KMS-11 (cell line): Measurements from ENCODE around the gene KCNH8.

Experiments used
- H2AFZ ChIP-seq: fragments of 200-600 bp; sonication (generic); 2 replicates; pipeline ENCODE4 v1.6.1; 2016; ENCODE audit warnings: antibody characterized with exemption, mixed run types, low read depth
- H3K27ac ChIP-seq: fragments of 200-600 bp; sonication (generic); 2 replicates; pipeline ENCODE4 v1.6.1; 2016; ENCODE audit warnings: mild to moderate bottlenecking, mixed run types
- H3K27me3 ChIP-seq: fragments of 200-600 bp; sonication (generic); 2 replicates; pipeline ENCODE4 v1.6.1; 2017; ENCODE audit warnings: mild to moderate bottlenecking, low read depth, mixed run types, moderate library complexity; ENCODE audit not compliant: insufficient read depth
- H3K36me3 ChIP-seq: fragments of 200-600 bp; sonication (generic); 2 replicates; pipeline ENCODE4 v1.6.1; 2017; ENCODE audit warnings: mild to moderate bottlenecking, mixed run types; ENCODE audit not compliant: insufficient read depth
- H3K4me1 ChIP-seq: fragments of 200-600 bp; sonication (generic); 2 replicates; pipeline ENCODE4 v1.6.1; 2016; ENCODE audit warnings: mild to moderate bottlenecking, low read depth, mixed run types; ENCODE audit not compliant: poor library complexity, severe bottlenecking
- H3K4me2 ChIP-seq: fragments of 200-600 bp; sonication (generic); 2 replicates; pipeline ENCODE4 v1.7.0; 2016; ENCODE audit warnings: mild to moderate bottlenecking, mixed run types
- H3K4me3 ChIP-seq: fragments of 200-600 bp; sonication (generic); IDR thresholded peaks from 2 replicates; pipeline ENCODE4 v1.6.1; 2017; ENCODE audit warnings: low read depth, low read length, mixed read lengths; ENCODE audit not compliant: insufficient read depth
- H3K79me2 ChIP-seq: fragments of 200-600 bp; sonication (generic); 2 replicates; pipeline ENCODE4 v1.6.1; 2016; ENCODE audit warnings: low read depth, mixed run types; ENCODE audit not compliant: insufficient read depth
- H3K9ac ChIP-seq: fragments of 200-600 bp; sonication (generic); 2 replicates; pipeline ENCODE4 v1.6.1; 2016; ENCODE audit warnings: mild to moderate bottlenecking, mixed run types
- H4K20me1 ChIP-seq: fragments of 200-600 bp; sonication (generic); 2 replicates; pipeline ENCODE4 v1.6.1; 2016; ENCODE audit warnings: mild to moderate bottlenecking, mixed run types; ENCODE audit not compliant: insufficient read depth
- TF ChIP-seq, protein P1 (sequence below): fragments of 200-600 bp; sonication (generic); conservative IDR thresholded peaks from 2 replicates; pipeline ENCODE4 v1.6.1; 2017; ENCODE audit warnings: low read depth, mild to moderate bottlenecking, antibody characterized with exemption, low read length, moderate library complexity, mixed read lengths

The KCNH8 gene

DNA sequence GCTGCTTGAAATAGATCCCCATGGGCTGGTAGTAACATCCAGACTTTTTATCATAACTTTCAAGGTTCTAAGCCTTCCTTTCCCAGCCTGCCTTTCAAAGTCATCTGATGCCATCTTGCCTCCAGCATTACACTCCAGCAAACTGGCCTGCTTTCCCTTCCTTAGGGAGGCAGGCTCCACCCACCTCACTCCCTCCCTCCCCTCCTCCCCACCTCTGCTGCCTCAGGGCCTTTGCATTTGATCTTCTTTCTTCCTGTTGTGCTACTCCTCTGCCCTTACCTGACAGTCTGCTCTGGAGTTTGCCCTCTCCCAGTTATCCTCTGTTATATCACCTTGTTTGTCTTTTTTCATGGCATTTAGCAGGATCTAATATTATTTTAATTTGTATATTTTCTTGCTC, 319.5 kb downstream of the KCNH8 start:
- no peak overlapping the region for H3K27ac ChIP-seq
- H3K9ac ChIP-seq: no peak overlapping the region
- TF ChIP-seq, protein P1, sequence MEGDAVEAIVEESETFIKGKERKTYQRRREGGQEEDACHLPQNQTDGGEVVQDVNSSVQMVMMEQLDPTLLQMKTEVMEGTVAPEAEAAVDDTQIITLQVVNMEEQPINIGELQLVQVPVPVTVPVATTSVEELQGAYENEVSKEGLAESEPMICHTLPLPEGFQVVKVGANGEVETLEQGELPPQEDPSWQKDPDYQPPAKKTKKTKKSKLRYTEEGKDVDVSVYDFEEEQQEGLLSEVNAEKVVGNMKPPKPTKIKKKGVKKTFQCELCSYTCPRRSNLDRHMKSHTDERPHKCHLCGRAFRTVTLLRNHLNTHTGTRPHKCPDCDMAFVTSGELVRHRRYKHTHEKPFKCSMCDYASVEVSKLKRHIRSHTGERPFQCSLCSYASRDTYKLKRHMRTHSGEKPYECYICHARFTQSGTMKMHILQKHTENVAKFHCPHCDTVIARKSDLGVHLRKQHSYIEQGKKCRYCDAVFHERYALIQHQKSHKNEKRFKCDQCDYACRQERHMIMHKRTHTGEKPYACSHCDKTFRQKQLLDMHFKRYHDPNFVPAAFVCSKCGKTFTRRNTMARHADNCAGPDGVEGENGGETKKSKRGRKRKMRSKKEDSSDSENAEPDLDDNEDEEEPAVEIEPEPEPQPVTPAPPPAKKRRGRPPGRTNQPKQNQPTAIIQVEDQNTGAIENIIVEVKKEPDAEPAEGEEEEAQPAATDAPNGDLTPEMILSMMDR: no peak
- no peak overlapping the region for H3K4me3 ChIP-seq
- H3K36me3 ChIP-seq: no peaks in the 10 kb centered on the region
- no peaks in the 10 kb centered on the region for H4K20me1 ChIP-seq
- H3K4me1 ChIP-seq: no peaks in the 10 kb centered on the region
- H3K4me2 ChIP-seq: no peak overlapping the region
- H2AFZ ChIP-seq: no peak overlapping the region
- H3K27me3 ChIP-seq: no peaks in the 10 kb centered on the region
- no peaks in the 10 kb centered on the region for H3K79me2 ChIP-seq

DNA sequence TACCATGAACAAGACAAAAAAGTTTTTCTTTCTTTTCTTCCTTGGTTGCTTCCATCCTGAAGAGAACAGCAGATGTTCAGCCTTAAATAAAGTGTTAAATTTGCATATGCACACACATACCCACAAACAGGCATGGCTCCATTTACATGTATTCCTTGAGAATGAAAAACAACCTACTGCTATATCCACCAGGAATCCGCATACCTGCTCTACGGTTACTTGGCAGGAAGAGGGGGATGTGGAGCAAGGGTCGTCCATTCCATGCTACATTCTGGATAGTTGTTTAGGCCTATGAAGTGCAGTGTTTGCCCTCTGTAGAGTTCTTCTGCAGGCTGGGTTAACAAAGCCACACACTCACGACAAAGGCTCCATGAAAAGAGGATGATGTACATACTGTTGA, 322.8 kb downstream of the KCNH8 start:
- H3K36me3 ChIP-seq: no peaks in the 10 kb centered on the region
- no peaks in the 10 kb centered on the region for H4K20me1 ChIP-seq
- no peak overlapping the region for H3K27ac ChIP-seq
- TF ChIP-seq, protein P1: no peak
- no peak overlapping the region for H3K4me3 ChIP-seq
- H3K79me2 ChIP-seq: no peaks in the 10 kb centered on the region
- no peaks in the 10 kb centered on the region for H3K4me1 ChIP-seq
- no peak overlapping the region for H2AFZ ChIP-seq
- no peaks in the 10 kb centered on the region for H3K27me3 ChIP-seq
- H3K4me2 ChIP-seq: no peak overlapping the region
- no peak overlapping the region for H3K9ac ChIP-seq

DNA sequence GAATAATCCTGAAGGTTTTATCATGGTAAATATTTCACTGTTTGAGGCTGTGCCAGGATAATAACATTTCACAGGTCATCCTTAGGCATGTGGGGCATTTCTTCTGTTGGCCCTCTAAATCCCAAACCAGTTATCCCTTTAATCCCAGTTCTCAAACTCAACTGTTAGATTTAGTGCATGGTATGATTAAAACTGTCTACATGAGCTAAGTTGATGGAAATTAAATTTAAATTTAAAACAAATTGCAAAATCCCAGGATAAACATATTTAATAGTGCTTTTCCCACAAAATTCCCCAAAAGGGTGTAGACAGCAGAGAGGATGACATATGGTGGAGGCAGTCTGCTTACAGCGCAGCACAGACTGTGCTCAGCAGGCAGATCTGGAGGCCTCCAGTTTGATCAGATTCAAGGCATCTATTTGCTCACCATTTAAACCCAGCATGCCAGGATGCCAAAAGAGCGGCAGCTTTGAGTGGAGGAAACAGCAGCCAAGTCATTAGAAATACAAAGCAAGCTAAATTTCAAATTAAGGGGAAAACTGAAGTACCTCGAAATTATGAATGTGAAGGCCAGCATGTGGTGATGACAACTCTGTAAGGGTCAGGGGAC, 325.8 kb downstream of the KCNH8 start:
- Histone ChIP-seq H3K4me1 (no peaks in the 10 kb centered on the region), H3K79me2 (no peaks in the 10 kb centered on the region), H3K27me3 (no peaks in the 10 kb centered on the region), H3K36me3 (no peaks in the 10 kb centered on the region), H4K20me1 (no peaks in the 10 kb centered on the region), H3K9ac (no peak overlapping the region), H3K4me2 (no peak overlapping the region), H3K27ac (no peak overlapping the region), H2AFZ (no peak overlapping the region), H3K4me3 (no peak overlapping the region)
- TF ChIP-seq, protein P1: no peak

DNA sequence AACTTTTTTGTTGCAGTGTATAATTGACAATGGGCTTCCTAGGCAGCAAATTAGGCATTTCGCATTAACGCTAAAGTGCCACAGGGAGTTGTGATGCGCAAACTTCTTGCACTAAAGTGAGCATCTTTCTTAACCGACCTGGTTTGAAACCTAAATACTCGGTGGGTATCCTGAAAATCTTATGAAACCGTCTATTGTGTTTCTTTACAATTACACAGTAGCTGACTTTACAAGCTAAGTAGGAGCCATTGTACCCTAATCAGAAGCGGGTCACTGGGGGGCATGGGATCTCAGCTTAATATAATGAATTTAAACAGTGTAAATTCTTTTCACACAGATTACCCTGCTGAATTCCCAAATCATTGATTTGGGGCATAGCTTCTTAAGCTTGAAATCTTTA, 328.0 kb downstream of the KCNH8 start:
- Histone ChIP-seq H3K27ac (no peak overlapping the region), H3K4me1 (no peaks in the 10 kb centered on the region), H3K27me3 (no peaks in the 10 kb centered on the region), H3K4me3 (no peak overlapping the region), H3K9ac (no peak overlapping the region), H2AFZ (no peak overlapping the region), H3K79me2 (no peaks in the 10 kb centered on the region), H3K4me2 (no peak overlapping the region), H4K20me1 (no peaks in the 10 kb centered on the region), H3K36me3 (no peaks in the 10 kb centered on the region)
- TF ChIP-seq, protein P1: no peak
